OCI-LY3 (cell line): ENCODE data around the gene HBD.

Source experiments
- H2AFZ ChIP-seq: fragments of 200-600, 300-600 bp; shearing (Covaris generic); 2 replicates; pipeline ENCODE4 v1.6.0; 2014; ENCODE audit warnings: antibody characterized with exemption, low read depth, low read length
- H3K27ac ChIP-seq: fragments of 200-600, 300-600 bp; sonication (generic); 2 replicates; pipeline ENCODE4 v1.5.1; 2014; ENCODE audit warnings: mild to moderate bottlenecking, low read length, moderate library complexity, mixed read lengths
- H3K27me3 ChIP-seq: fragments of 200-600, 300-600 bp; sonication (generic); 2 replicates; pipeline ENCODE4 v1.6.1; 2014; ENCODE audit warnings: low read depth, low read length, mixed read lengths
- H3K36me3 ChIP-seq: fragments of 200-600, 300-600 bp; sonication (generic); replicated peaks from 2 replicates; pipeline ENCODE3; 2014; ENCODE audit warnings: low read depth, low read length, mixed read lengths
- H3K4me1 ChIP-seq: fragments of 300-600, 200-600 bp; sonication (generic); 2 replicates; pipeline ENCODE4 v1.6.1; 2014; ENCODE audit warnings: low read length, mixed read lengths
- H3K4me2 ChIP-seq: fragments of 200-600, 300-600 bp; sonication (generic); 2 replicates; pipeline ENCODE4 v1.6.1; 2014; ENCODE audit warnings: low read length, mixed read lengths
- H3K4me3 ChIP-seq: fragments of 300-600, 200-600 bp; sonication (generic); 2 replicates; pipeline ENCODE4 v1.5.1; 2014; ENCODE audit warnings: antibody characterized with exemption, mild to moderate bottlenecking, low read length, moderate library complexity
- H3K79me2 ChIP-seq: fragments of 300-600, 200-600 bp; shearing (Covaris generic); 2 replicates; pipeline ENCODE4 v1.6.1; 2014; ENCODE audit warnings: mild to moderate bottlenecking, low read length, mixed read lengths
- H3K9ac ChIP-seq: fragments of 300-600, 200-600 bp; shearing (Covaris generic); 2 replicates; pipeline ENCODE4 v1.6.0; 2014; ENCODE audit warnings: mild to moderate bottlenecking, low read length, moderate library complexity
- H3K9me3 ChIP-seq: fragments of 200-600, 300-600 bp; shearing (Covaris generic); 2 replicates; pipeline ENCODE4 v1.6.1; 2014; ENCODE audit warnings: low read length, mixed read lengths; ENCODE audit not compliant: insufficient read depth
- H4K20me1 ChIP-seq: fragments of 200-600, 300-600 bp; sonication (generic); 2 replicates; pipeline ENCODE4 v1.6.1; 2016; ENCODE audit warnings: low read length, mixed read lengths; ENCODE audit not compliant: insufficient read depth
- EZH2phosphoT487 ChIP-seq: fragments of 200-600 bp; shearing (Covaris generic); IDR thresholded peaks from 2 replicates; pipeline ENCODE4 v1.6.1; 2018; ENCODE audit warnings: antibody characterized with exemption, mixed run types, low read depth
- TF ChIP-seq, protein P1 (sequence below): fragments of 200-600, 300-600 bp; sonication (generic); IDR thresholded peaks from 2 replicates; pipeline ENCODE4 v1.5.1; 2014; ENCODE audit warnings: antibody characterized with exemption, low read length, low read depth

Gene HBD

DNA sequence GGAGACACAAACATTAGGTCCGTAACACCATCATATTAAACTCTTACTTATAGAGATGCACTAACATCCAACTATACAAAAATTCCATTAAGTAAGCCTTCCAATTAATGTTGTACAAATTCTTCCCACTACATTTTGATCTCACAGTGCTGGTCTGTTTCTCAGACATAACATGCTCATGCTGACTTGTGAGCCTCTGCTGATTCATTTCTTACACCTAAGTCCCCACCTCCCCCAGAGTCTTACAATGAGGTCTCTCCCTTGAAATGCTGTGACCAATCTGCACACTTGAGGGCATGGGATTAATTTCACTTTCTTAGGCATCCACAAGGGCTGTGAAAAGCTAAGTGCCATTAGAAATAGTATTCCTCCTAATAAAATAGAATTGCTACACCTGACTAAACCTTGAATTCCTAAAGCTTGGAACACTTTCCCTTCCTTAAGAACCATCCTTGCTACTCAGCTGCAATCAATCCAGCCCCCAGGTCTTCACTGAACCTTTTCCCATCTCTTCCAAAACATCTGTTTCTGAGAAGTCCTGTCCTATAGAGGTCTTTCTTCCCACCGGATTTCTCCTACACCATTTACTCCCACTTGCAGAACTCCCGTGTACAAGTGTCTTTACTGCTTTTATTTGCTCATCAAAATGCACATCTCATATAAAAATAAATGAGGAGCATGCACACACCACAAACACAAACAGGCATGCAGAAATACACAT lies 13.3 kb upstream of the HBD start:
- H3K4me2 ChIP-seq, result no peak overlapping the region
- no peak overlapping the region for H2AFZ ChIP-seq
- peaks cover 4% of the 10 kb centered on the region for H3K4me1 ChIP-seq
- H3K27me3 ChIP-seq, result peaks cover 9% of the 10 kb centered on the region
- H4K20me1 ChIP-seq, result no peaks in the 10 kb centered on the region
- H3K9ac ChIP-seq, result no peak overlapping the region
- no peaks in the 10 kb centered on the region for H3K79me2 ChIP-seq
- no peaks in the 10 kb centered on the region for H3K9me3 ChIP-seq
- no peak overlapping the region for H3K27ac ChIP-seq
- TF ChIP-seq EZH2phosphoT487, result no peak
- TF ChIP-seq, protein P1, sequence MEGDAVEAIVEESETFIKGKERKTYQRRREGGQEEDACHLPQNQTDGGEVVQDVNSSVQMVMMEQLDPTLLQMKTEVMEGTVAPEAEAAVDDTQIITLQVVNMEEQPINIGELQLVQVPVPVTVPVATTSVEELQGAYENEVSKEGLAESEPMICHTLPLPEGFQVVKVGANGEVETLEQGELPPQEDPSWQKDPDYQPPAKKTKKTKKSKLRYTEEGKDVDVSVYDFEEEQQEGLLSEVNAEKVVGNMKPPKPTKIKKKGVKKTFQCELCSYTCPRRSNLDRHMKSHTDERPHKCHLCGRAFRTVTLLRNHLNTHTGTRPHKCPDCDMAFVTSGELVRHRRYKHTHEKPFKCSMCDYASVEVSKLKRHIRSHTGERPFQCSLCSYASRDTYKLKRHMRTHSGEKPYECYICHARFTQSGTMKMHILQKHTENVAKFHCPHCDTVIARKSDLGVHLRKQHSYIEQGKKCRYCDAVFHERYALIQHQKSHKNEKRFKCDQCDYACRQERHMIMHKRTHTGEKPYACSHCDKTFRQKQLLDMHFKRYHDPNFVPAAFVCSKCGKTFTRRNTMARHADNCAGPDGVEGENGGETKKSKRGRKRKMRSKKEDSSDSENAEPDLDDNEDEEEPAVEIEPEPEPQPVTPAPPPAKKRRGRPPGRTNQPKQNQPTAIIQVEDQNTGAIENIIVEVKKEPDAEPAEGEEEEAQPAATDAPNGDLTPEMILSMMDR, result no peak
- H3K4me3 ChIP-seq, result no peak overlapping the region
- H3K36me3 ChIP-seq, result no peaks in the 10 kb centered on the region

DNA sequence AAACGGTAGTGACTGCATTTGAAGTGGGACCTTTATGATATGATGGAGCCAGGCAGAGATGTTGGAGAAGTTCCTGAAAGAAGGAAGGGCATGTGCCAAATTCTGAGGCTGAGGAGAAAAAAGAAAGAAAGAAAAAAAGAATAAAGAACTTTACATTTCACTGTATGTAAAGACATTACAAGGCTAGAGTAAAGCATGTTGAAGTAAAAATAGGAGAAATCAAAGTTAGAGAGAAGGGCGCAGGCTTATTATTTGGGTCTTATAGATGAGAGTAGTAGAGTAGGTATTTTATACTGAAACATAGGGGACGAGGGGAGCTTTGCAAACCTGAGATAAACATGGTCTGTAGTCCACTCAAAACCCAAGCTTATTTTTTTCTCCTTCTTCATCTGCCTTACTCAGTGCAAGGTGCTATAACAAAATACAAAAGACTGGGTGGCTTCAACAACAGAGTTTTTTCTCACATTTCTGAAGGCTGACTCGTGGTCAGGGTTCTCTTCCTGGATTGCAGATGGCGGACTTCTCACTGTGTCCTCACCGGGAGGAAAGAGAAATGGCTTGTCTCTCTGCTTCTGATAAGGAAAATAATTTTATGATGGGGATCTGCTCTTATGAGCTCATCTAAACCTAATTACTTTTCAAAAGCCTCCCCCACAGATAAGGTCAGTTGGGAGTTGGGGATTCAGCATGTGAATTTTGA lies 12.6 kb upstream of the HBD start:
- H3K4me3 ChIP-seq, result no peak overlapping the region
- H3K27me3 ChIP-seq, result 0 out of 2 replicates have a peak, but pooled peaks cover 5% of the 10 kb centered on the region
- no peak overlapping the region for H3K9ac ChIP-seq
- no peaks in the 10 kb centered on the region for H3K79me2 ChIP-seq
- TF ChIP-seq, protein P1, result no peak
- TF ChIP-seq EZH2phosphoT487, result no peak
- H4K20me1 ChIP-seq, result no peaks in the 10 kb centered on the region
- H2AFZ ChIP-seq, result no peak overlapping the region
- no peak overlapping the region for H3K27ac ChIP-seq
- no peaks in the 10 kb centered on the region for H3K36me3 ChIP-seq
- H3K4me1 ChIP-seq, result peaks cover 4% of the 10 kb centered on the region
- H3K4me2 ChIP-seq, result no peak overlapping the region
- H3K9me3 ChIP-seq, result no peaks in the 10 kb centered on the region

- no peaks in the 10 kb centered on the region for H4K20me1 ChIP-seq
- TF ChIP-seq, protein P1, result no peak
- TF ChIP-seq EZH2phosphoT487, result no peak
- H3K79me2 ChIP-seq, result no peaks in the 10 kb centered on the region
- no peaks in the 10 kb centered on the region for H3K27me3 ChIP-seq
- H3K4me3 ChIP-seq, result no peak overlapping the region
- no peak overlapping the region for H3K9ac ChIP-seq
- no peak overlapping the region for H3K27ac ChIP-seq
- no peak overlapping the region for H3K4me2 ChIP-seq
- H3K9me3 ChIP-seq, result no peaks in the 10 kb centered on the region
- H2AFZ ChIP-seq, result no peak overlapping the region
- peaks cover 4% of the 10 kb centered on the region for H3K4me1 ChIP-seq
- no peaks in the 10 kb centered on the region for H3K36me3 ChIP-seq
Observed at GRCh38 chr11:5245155-5245554, 10.9 kb upstream of the HBD start.

DNA sequence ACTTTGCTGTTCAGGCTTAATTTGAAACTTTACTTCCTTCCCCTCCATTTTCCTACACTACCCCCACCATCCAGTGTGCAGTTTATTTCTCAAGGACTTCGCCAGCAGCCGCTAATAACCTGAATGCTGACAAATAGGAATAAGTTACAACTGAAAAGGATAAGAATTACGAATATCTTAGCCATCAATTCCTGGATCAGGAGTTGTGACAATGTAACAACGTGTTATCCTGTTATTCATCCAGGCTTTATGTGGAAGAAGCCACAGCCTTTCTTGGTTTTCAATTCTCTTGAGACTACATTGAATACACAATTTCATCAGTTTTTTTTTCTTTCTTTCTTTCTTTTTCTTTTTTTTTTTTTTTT lies 9.5 kb upstream of the HBD start:
- H4K20me1 ChIP-seq, result no peaks in the 10 kb centered on the region
- H3K9me3 ChIP-seq, result no peaks in the 10 kb centered on the region
- H3K4me2 ChIP-seq, result no peak overlapping the region
- no peaks in the 10 kb centered on the region for H3K27me3 ChIP-seq
- H3K4me3 ChIP-seq, result no peak overlapping the region
- H3K36me3 ChIP-seq, result no peaks in the 10 kb centered on the region
- no peak for TF ChIP-seq EZH2phosphoT487
- TF ChIP-seq, protein P1, result no peak
- no peak overlapping the region for H2AFZ ChIP-seq
- peaks cover 4% of the 10 kb centered on the region for H3K4me1 ChIP-seq
- no peaks in the 10 kb centered on the region for H3K79me2 ChIP-seq
- H3K9ac ChIP-seq, result no peak overlapping the region
- H3K27ac ChIP-seq, result no peak overlapping the region
